ENCODE measurements around the gene MORC3. TPM values are rescaled to one million over a fixed set of nuclear protein-coding genes. Genes with fewer than 3 reads are reported as not detected.

The MORC3 gene
- total RNA-seq, 3 donors from 2014 or later = 38.9 to 62.8 (median 54.7) TPM

- TF ChIP-seq POLR2A (IDR thresholded peaks at IDR 0.05) (no peak), POLR2AphosphoS5 (IDR thresholded peaks at IDR 0.05) (no peak), CTCF (IDR thresholded peaks at IDR 0.05) (no peak)
Observed at GRCh38 chr21:36408568-36408967, 88.6 kb downstream of the MORC3 start.

DNA sequence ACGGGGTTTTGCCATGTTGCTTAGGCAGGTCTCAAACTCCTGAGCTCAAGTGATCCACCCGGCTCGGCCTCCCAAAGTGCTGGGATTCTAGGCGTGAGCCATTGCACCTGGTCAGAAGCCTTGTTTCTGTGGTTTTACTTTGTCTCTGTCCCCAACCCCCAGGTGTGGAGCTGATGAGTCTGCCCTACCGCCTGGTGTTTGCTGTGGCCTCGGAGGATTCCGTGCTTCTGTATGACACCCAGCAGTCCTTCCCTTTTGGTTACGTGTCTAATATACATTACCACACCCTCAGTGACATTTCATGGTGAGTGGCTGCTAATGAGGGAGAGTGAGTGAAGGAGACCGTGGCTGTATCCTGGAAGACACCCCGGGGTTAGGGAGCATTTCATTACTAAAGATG lies 91.3 kb downstream of the MORC3 start:
- no peaks in the 10 kb centered on the region for H3K36me3 ChIP-seq
- no peak overlapping the region for H3K4me3 ChIP-seq
- intact Hi-C loops (cut with DNase I; ENCODE audit: low total_unique reads) = no loop called here
- DNase-seq (ENCODE audit: low spot score in 2 of 2) = no peak
- H3K27me3 ChIP-seq = no peaks in the 10 kb centered on the region
- H3K27ac ChIP-seq = no peak overlapping the region
- H3K9me3 ChIP-seq = no peaks in the 10 kb centered on the region
- TF ChIP-seq POLR2A (IDR thresholded peaks at IDR 0.05) (no peak), POLR2AphosphoS5 (IDR thresholded peaks at IDR 0.05) (no peak), CTCF (IDR thresholded peaks at IDR 0.05) (no peak)
- no peaks in the 10 kb centered on the region for H3K4me1 ChIP-seq

More at GRCh38 chr21:36408568-36408967, 88.6 kb downstream of the MORC3 start:
- intact Hi-C loops (cut with DNase I; ENCODE audit: low total_unique reads) = no loop called here
- DNase-seq (ENCODE audit: low spot score in 2 of 2) = no peak
- Histone ChIP-seq H3K9me3 (no peaks in the 10 kb centered on the region), H3K4me3 (no peak overlapping the region), H3K36me3 (no peaks in the 10 kb centered on the region), H3K27me3 (no peaks in the 10 kb centered on the region), H3K4me1 (no peaks in the 10 kb centered on the region), H3K27ac (no peak overlapping the region)

GRCh38 chr21:36412916-36413315 lies 92.9 kb downstream of the MORC3 start:
- Histone ChIP-seq H3K36me3 (no peaks in the 10 kb centered on the region), H3K4me3 (no peak overlapping the region), H3K27me3 (no peaks in the 10 kb centered on the region), H3K27ac (no peak overlapping the region), H3K4me1 (no peaks in the 10 kb centered on the region), H3K9me3 (no peaks in the 10 kb centered on the region)
- intact Hi-C loops (cut with DNase I; ENCODE audit: low total_unique reads) = no loop called here
- no peak for DNase-seq (ENCODE audit: low spot score in 2 of 2)
- TF ChIP-seq CTCF (IDR thresholded peaks at IDR 0.05) = no peak
- TF ChIP-seq POLR2AphosphoS5 (IDR thresholded peaks at IDR 0.05) = no peak
- no peak for TF ChIP-seq POLR2A (IDR thresholded peaks at IDR 0.05)

DNA sequence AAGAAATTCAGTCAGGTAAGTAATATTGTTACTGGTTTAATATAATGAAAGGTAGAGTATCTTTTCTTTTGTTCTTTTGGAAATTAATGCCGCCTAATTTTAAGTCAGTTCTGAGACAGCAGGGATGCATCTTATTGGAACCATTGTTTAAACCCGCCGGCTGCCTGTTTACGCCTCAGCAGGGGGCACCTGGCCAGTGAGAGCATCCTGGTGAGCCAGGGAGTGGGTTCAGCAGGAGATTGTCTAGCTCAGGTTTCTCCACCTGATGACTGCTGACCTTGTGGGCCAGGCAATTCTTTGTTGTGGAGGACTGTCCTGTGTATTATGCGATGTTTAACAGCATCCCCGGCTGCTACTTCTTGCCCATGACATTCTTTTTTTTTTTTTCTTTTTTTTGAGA lies 95.4 kb downstream of the MORC3 start:
- intact Hi-C loops (cut with DNase I; ENCODE audit: low total_unique reads) = no loop called here
- DNase-seq (ENCODE audit: low spot score in 2 of 2) = no peak
- Histone ChIP-seq H3K27ac (no peak overlapping the region), H3K9me3 (no peaks in the 10 kb centered on the region), H3K27me3 (no peaks in the 10 kb centered on the region), H3K4me1 (no peaks in the 10 kb centered on the region), H3K36me3 (no peaks in the 10 kb centered on the region), H3K4me3 (no peak overlapping the region)
- TF ChIP-seq CTCF (IDR thresholded peaks at IDR 0.05) (no peak), POLR2A (IDR thresholded peaks at IDR 0.05) (no peak), POLR2AphosphoS5 (IDR thresholded peaks at IDR 0.05) (no peak)

GRCh38 chr21:36419241-36419640 lies 99.2 kb downstream of the MORC3 start:
- H3K27me3 ChIP-seq = no peaks in the 10 kb centered on the region
- H3K4me3 ChIP-seq = no peak overlapping the region
- H3K4me1 ChIP-seq = no peaks in the 10 kb centered on the region
- H3K27ac ChIP-seq = no peak overlapping the region
- intact Hi-C loops (cut with DNase I; ENCODE audit: low total_unique reads) = no loop called here
- DNase-seq (ENCODE audit: low spot score in 2 of 2) = no peak
- H3K36me3 ChIP-seq = no peaks in the 10 kb centered on the region
- TF ChIP-seq POLR2AphosphoS5 (IDR thresholded peaks at IDR 0.05) (no peak), POLR2A (IDR thresholded peaks at IDR 0.05) (no peak), CTCF (IDR thresholded peaks at IDR 0.05) (no peak)
- H3K9me3 ChIP-seq = no peaks in the 10 kb centered on the region
